ENCODE results near the gene PLEKHJ1.
A peak's percentile ranks its signal among the peaks of the same experiment; 100 is the strongest.

The PLEKHJ1 gene

GRCh38 chr19:2249010-2249866 lies 13.1 kb upstream of the PLEKHJ1 start, which contains the start of gene AMH:
Gene AMH (plus strand): TSS chr19:2249323. CDS start chr19:2249333, 10 bp downstream.
- Histone ChIP-seq H3K4me2 (no peak within 1 kb of the TSS), H3K4me1 (peaks cover 25 to 39% (median 31%) of the 10 kb centered on the region in 10 experiments), H3K27ac (no peak within 1 kb of the TSS), H3K36me3 (peaks cover 51 to 75% (median 58%) of the 10 kb centered on the region in 11 experiments), H3K4me3 (no peak within 1 kb of the TSS), H4K20me1 (peaks cover 54 to 100% (median 100%) of the 10 kb centered on the region in 11 experiments), H3K27me3 (peaks cover 56 to 60% (median 58%) of the 10 kb centered on the region in 11 experiments), H3K9me3 (replicated peaks in 1 of 11) (peaks cover 0 to 13% (median 7%) of the 10 kb centered on the region in 11 experiments; a peak in 8 of 22 replicates), H3K9ac (no peak within 1 kb of the TSS)
- no peak for TF ChIP-seq Cebpa-rat (IDR thresholded peaks at IDR 0.05)

GRCh38 chr19:2248136-2249009 lies 12.2 kb upstream of the PLEKHJ1 start:
- TF ChIP-seq Cebpa-rat (IDR thresholded peaks at IDR 0.05), result no peak
- Histone ChIP-seq H3K27me3 (peaks cover 47 to 52% (median 50%) of the 10 kb centered on the region in 11 experiments), H3K4me1 (peaks cover 19 to 38% (median 25%) of the 10 kb centered on the region in 10 experiments), H4K20me1 (peaks cover 62 to 100% (median 100%) of the 10 kb centered on the region in 11 experiments), H3K4me3 (no peak overlapping the region), H3K36me3 (peaks cover 60 to 84% (median 67%) of the 10 kb centered on the region in 11 experiments), H3K9ac (no peak overlapping the region), H3K27ac (no peak overlapping the region), H3K4me2 (no peak overlapping the region), H3K9me3 (replicated peaks in 1 of 11) (peaks cover 0 to 13% (median 7%) of the 10 kb centered on the region in 11 experiments; a peak in 8 of 22 replicates)

- H3K27ac ChIP-seq, result no peak overlapping the region
- H3K9ac ChIP-seq, result no peak overlapping the region
- peaks cover 67 to 92% (median 75%) of the 10 kb centered on the region in 11 experiments for H3K36me3 ChIP-seq
These were observed 11.4 kb upstream of the PLEKHJ1 start for GRCh38 chr19:2247433-2248101.

GRCh38 chr19:2246801-2247361 lies 10.8 kb upstream of the PLEKHJ1 start:
- Histone ChIP-seq H3K27me3 (peaks cover 32 to 37% (median 35%) of the 10 kb centered on the region in 11 experiments), H3K36me3 (peaks cover 74 to 99% (median 82%) of the 10 kb centered on the region in 11 experiments), H3K4me1 (peaks cover 7 to 36% (median 25%) of the 10 kb centered on the region in 10 experiments; a peak in 19 of 20 replicates), H3K9ac (no peak overlapping the region), H3K4me3 (no peak overlapping the region), H3K9me3 (replicated peaks in 1 of 11) (peaks cover 0 to 12% (median 7%) of the 10 kb centered on the region in 11 experiments; a peak in 8 of 22 replicates), H4K20me1 (peaks cover 75 to 100% (median 100%) of the 10 kb centered on the region in 11 experiments), H3K4me2 (no peak overlapping the region), H3K27ac (no peak overlapping the region)
- TF ChIP-seq Cebpa-rat (IDR thresholded peaks at IDR 0.05), result no peak

More at GRCh38 chr19:2247433-2248101, 11.4 kb upstream of the PLEKHJ1 start:
- TF ChIP-seq Cebpa-rat (IDR thresholded peaks at IDR 0.05), result no peak
- Histone ChIP-seq H3K27me3 (peaks cover 39 to 44% (median 42%) of the 10 kb centered on the region in 11 experiments), H3K4me1 (peaks cover 11 to 36% (median 25%) of the 10 kb centered on the region in 10 experiments), H3K9me3 (replicated peaks in 1 of 11) (peaks cover 0 to 13% (median 7%) of the 10 kb centered on the region in 11 experiments; a peak in 8 of 22 replicates), H3K4me2 (no peak overlapping the region), H3K4me3 (no peak overlapping the region), H4K20me1 (peaks cover 68 to 100% (median 100%) of the 10 kb centered on the region in 11 experiments)

GRCh38 chr19:2246014-2246620 lies 10.0 kb upstream of the PLEKHJ1 start:
- no peak overlapping the region for H3K27ac ChIP-seq
- H3K27me3 ChIP-seq, result peaks cover 24 to 29% (median 27%) of the 10 kb centered on the region in 11 experiments
- H3K36me3 ChIP-seq, result peaks cover 81 to 99% (median 89%) of the 10 kb centered on the region in 11 experiments
- no peak overlapping the region for H3K4me2 ChIP-seq
- peaks cover 82 to 100% (median 100%) of the 10 kb centered on the region in 11 experiments for H4K20me1 ChIP-seq
- H3K9me3 ChIP-seq (replicated peaks in 1 of 11), result peaks cover 0 to 5% (median under 1%) of the 10 kb centered on the region in 11 experiments; a peak in 8 of 22 replicates
- TF ChIP-seq Cebpa-rat (IDR thresholded peaks at IDR 0.05), result no peak
- no peak overlapping the region for H3K4me3 ChIP-seq
- H3K9ac ChIP-seq, result no peak overlapping the region
- peaks cover 5 to 36% (median 25%) of the 10 kb centered on the region in 10 experiments for H3K4me1 ChIP-seq

- Histone ChIP-seq H3K4me3 (no peak overlapping the region), H3K4me1 (peaks cover 13 to 44% (median 32%) of the 10 kb centered on the region in 10 experiments), H3K27me3 (peaks cover 16 to 21% (median 19%) of the 10 kb centered on the region in 11 experiments), H3K9me3 (replicated peaks in 1 of 11) (no peaks in the 10 kb centered on the region), H3K27ac (0 out of 22 replicates have a peak overlapping the region, but pooled peaks of 1 of the 11 experiments have one; percentile 14), H3K9ac (peak overlapping the region in 3 of 11 experiments; percentile 24 to 33 (median 31); a peak in 3 of 22 replicates), H4K20me1 (peaks cover 91 to 100% (median 100%) of the 10 kb centered on the region in 11 experiments), H3K4me2 (no peak overlapping the region), H3K36me3 (peaks cover 81 to 99% (median 94%) of the 10 kb centered on the region in 11 experiments)
- no peak for TF ChIP-seq Cebpa-rat (IDR thresholded peaks at IDR 0.05)
These were observed 9.1 kb upstream of the PLEKHJ1 start for GRCh38 chr19:2245273-2245672.

- peaks cover 8 to 13% (median 11%) of the 10 kb centered on the region in 11 experiments for H3K27me3 ChIP-seq
- peaks cover 79 to 96% (median 89%) of the 10 kb centered on the region in 11 experiments for H3K36me3 ChIP-seq
- no peaks in the 10 kb centered on the region for H3K9me3 ChIP-seq (replicated peaks in 1 of 11)
- peaks cover 18 to 51% (median 38%) of the 10 kb centered on the region in 10 experiments for H3K4me1 ChIP-seq
- H3K27ac ChIP-seq, result 0 out of 22 replicates have a peak overlapping the region, but pooled peaks of 1 of the 11 experiments have one; percentile 14
- no peak overlapping the region for H3K4me3 ChIP-seq
- peak overlapping the region in 6 of 11 experiments; percentile 23 to 44 (median 28); a peak in 7 of 22 replicates for H3K9ac ChIP-seq
- H3K4me2 ChIP-seq, result no peak overlapping the region
- TF ChIP-seq Cebpa-rat (IDR thresholded peaks at IDR 0.05), result no peak
- peaks cover 92 to 100% (median 100%) of the 10 kb centered on the region in 11 experiments for H4K20me1 ChIP-seq
These were observed 8.4 kb upstream of the PLEKHJ1 start for GRCh38 chr19:2244486-2244885.
